Non-pigmented ciliary epithelial cell (primary cell): ENCODE measurements around the gene UGT1A8.
"Not testable (repeated sequence)": the region's sequence is repeated elsewhere in the genome, so short reads cannot be mapped to it uniquely, and the experiment has no call there.

Source experiments
- DNase-seq: peaks from one replicate; pipeline ENCODE4 v3.0.0-alpha.2; 2010; ENCODE audit warnings: low read depth

The UGT1A8 gene

DNA sequence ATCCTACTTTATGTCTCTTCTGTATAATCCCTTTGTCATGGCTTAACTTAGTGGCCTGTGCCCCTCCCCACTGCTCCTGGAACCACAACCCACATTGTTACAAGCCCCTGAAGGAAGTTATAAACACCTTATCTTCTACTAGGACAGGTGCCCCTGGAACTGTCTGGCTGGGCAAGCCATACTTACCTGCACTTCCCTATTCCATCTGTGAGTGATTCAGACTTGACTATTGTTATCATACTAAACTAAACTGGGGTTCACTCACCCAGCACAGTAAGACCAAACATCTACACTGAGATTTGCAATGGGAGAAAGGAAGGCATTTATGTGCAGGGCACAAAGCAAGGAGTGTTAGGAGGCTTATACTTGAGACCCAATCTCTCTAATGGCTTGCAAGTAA lies 71.6 kb downstream of the UGT1A8 start:
- no peak for DNase-seq

DNA sequence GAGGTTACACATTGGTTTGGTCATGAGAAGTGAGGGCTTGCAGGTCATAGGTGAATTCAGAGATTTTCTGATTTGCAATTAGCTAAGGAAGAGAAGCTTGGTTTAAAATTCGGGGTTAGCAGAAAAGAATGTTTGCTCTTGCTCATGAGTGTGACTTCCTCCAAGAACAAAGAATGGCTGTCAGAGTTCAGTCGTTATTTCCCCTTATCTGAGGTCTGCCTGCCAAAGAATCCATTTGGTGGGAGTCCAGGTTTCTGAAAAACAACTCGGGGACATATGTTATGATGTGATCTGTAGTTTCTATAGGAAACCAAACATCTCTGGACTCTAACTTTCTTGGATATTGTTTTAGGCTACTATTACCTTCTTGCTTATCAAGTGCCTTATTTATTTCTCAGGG lies 72.1 kb downstream of the UGT1A8 start:
- no peak for DNase-seq

DNA sequence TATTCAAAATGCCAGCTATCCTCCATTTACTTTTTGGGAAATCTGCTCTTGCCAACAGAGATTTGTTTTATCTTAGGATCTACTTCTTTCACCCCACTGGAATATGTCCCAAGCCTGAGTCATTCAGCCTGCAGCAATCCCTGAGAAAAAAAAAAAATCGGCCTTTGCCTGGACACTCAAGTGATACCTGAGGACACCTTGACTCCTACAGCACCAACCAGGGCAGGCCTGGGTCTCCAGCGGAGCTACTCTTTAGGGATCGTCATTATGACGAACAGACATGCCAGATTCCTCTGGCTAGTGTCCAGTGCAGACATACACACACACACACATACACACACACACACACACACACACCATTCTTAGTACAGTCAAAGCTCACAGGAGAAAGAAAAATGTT lies 73.0 kb downstream of the UGT1A8 start:
- no peak for DNase-seq

DNA sequence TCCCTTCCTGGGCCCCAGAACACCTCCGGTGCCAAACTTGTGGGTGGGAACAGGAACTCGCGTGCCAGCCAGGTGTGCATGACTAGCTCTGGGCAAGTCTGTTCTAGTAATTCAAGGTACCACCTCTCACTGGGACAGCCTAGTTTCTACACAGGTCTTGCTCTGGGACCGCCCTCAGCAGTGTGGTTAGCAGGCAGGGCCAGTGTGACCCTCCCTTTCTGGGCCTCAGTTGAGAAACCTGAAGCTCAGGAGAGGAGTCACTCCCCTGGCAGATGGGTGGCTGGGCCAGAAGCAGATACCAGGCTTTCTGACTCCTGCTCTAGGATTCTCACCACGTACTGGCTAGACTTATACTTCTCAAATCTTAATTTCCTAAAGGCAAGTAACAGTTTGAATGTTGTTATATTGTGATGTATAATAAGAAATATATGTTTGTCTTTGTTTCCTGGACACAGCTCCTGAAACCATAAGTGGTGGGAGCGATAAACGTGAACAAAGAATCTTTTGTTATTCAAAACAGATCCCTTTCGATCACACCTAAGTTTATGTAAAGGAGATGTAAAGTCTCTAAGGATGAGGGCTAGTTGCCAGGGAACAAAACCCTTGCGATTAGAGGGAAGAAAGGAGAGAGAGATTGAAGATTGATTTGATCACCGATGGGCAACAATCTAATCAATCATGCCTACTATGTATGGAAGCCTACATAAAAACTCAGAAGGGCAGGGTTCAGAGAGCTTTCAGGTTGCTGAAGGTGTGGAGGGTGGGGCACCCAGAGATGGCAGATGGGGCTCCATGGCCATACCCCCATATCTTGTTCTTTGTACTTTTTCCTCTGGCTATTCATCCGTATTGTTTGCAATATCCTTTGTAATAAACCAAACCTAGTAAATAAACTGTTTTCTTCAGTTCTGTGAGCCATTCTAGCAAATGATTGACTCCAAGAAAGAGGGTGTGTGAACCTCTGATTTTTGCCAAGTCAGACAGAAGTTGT lies 74.3 kb downstream of the UGT1A8 start:
- no peak for DNase-seq

DNA sequence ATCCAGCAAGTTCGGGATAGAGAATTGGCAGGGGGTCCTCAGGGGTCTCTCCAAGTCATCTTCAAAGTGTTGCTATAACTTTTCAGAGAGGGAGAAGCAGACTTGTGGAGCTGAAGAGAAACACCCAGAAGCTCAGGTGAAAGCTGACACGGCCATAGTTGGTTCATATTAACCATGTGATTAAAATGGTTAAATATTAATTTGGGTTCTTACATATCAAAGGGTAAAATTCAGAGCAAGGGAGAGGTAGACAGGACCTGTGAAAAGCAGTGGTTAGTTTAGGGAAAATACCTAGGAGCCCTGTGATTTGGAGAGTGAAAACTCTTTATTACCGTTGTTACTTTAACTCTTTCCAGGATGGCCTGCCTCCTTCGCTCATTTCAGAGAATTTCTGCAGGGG lies 75.2 kb downstream of the UGT1A8 start, which contains the start of gene UGT1A6:
Gene UGT1A6 (plus strand): TSS at position 243 of the 400 bp plus-strand sequence. CDS start 115 bp downstream, at position 358.
- DNase-seq = no peak

DNA sequence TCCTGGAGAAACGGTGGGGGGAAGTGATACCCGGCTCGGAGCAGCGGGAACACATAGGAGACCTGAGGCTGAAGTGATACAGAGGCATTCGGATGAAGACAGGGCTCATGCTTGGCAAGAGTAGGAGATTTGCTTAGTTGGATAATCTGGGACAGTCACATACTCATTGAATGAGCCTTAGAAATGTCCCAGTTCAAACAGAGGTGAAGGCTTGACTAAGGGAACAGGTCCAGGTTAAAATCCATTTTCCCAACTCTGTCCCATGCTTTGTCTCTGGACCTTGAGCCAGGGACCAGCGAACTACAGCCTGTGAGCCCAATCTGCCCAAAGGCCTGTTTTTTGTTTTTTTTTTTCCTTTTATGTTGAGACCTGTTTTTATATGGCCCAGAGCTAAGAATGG lies 76.5 kb downstream of the UGT1A8 start:
- no peak for DNase-seq

DNA sequence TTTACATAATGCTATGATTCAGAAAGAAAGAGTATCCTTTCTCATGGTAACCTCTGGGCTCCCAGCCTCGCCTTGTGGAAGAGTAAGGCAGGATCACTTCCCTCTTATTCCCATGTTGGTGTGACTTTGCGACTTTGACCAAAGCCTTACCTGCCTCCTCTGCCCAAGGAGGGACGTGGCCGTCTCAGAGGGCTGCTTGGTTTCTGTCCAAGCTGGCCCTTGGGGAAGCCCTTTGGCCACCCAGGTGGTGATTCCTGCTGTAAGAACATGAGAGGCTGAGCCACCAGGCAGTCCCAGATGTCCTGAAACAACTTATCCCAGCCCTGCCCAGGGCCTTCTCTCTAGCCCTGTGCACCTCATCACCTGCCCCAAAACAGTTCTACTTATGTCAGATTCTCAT lies 81.3 kb downstream of the UGT1A8 start:
- no peak for DNase-seq

DNA sequence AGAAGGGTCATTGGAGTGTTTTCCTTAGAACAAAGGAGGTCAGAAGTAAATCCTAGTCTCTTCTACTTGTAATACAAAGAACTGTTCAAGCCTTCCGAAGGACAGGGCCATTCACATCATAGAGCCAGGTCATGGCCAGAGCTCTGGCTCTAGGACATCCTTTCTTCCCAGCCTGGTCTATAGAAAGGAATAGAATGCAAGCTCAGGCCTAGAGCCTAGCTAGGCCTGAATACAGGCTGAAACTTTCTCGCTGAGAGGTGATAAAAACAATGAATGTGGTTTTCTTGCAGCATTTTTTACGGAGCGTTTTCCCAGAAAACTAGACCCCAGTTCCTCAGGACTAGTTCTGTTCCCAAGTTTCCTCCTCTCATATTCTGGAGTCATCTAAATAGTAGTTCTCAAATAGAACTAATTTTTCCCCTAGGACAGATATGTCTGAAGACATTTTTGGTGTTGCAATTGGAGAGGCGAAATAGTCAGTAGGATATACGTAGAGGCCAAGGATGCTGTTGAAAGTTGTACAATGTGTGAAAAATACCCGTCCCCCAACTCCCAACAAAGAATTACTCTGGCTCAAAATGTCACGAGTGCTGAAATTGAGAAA lies 82.1 kb downstream of the UGT1A8 start:
- no peak for DNase-seq

DNA sequence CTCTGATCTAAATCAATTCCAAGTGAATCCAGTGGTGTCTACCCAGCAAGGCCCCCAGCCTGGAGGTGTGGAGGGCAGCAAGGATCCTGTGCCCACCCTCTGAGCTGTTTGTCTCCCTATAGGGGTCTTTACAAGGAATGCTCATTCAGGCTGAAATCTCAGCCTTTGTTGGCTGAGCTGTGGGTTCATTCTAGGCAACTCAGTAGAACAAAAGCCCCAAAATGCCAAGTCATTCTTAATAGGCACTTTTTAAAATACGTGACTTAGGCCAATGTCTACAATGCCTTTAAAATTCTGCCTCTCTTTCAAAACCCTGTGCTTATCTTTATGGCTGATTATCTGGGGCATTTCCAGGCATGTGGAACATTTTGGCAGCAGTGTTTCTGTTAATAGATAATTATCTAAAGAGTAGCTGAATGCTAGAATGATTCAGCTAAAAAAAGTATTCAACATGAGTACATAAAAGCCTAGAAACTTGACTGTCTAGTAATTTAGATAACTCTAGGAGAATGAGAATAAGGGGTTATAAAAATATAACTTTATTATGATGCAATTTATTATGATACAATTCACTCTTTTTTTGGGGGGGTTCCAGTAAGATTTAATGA lies 82.7 kb downstream of the UGT1A8 start:
- DNase-seq = no peak

DNA sequence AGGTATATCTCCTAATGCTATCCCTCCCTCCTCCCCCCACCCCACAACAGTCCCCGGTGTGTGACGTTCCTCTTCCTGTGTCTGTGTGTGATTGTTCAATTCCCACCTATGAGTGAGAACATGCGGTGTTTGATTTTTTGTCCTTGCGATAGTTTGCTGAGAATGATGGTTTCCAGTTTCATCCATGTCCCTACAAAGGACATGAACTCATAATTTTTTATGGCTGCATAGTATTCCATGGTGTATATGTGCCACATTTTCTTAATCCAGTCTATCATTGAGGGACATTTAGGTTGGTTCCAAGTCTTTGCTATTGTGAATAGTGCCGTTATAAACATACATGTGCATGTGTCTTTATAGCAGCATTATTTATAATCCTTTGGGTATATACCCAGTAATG lies 83.4 kb downstream of the UGT1A8 start:
- DNase-seq = not testable (repeated sequence)

DNA sequence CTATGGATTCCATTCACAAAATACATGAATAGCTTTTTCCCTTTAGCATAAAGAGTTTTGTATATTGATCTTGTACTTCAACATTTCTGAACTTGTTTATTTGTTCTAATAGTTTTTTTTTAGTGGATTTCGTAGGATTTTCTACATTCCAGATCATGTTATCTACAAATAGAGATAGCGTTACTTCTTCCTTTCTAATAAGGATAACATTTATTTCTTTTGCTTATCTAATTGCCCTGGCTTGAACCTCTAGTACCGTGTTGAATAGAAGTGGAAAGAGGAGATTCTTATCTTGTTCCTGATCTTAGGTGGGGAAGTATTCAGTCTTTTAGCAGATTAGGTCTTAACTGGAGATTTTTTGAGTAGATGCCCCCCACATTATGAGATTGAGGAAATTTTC lies 84.8 kb downstream of the UGT1A8 start:
- DNase-seq = no peak

DNA sequence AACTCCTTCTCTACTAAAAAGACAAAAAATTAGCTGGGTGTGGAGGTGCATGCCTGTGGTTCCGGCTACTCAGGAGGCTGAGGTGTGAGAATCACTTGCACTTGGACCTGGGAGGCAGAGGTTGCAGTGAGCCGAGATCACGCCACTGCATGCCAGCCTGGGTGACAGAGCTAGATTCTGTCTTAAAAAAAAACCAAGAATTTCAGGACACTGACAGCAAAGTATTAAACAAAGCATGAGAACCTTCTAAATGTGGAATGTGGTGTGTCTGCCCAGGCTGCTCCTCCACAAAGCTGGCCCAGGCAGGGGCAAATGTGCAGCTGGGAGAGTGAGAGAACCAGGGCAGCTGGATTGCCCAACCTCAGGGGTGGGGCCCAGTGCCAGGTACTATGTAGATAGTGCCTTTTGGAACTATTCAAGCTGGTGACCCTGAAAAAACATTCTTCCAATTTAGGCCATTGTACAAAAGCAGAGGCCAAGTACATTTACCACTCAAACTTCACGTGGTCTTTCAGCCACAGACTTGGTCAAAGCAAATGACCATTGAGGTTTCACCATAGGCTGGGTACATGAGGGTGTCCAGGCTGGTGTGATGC lies 88.6 kb downstream of the UGT1A8 start:
- no peak for DNase-seq

DNA sequence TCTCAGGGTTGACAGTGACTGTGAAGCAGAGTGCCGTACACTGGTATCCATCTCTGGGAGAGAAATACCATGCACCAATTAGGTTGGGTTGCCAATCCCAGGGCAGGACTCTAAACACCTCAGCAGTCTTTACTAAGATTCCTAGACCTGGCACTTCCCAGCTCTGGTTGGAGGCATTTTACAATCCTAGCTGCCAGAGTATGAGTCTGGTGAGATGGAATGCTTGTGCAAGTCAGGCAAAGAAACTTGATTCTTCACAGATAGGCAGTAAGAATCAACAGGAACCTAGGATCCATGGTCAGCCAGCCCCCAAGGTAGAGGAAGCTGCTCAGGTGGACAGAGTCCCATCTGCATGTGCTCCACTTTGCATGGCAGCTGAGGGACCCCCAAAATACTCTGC lies 89.3 kb downstream of the UGT1A8 start:
- no peak for DNase-seq

DNA sequence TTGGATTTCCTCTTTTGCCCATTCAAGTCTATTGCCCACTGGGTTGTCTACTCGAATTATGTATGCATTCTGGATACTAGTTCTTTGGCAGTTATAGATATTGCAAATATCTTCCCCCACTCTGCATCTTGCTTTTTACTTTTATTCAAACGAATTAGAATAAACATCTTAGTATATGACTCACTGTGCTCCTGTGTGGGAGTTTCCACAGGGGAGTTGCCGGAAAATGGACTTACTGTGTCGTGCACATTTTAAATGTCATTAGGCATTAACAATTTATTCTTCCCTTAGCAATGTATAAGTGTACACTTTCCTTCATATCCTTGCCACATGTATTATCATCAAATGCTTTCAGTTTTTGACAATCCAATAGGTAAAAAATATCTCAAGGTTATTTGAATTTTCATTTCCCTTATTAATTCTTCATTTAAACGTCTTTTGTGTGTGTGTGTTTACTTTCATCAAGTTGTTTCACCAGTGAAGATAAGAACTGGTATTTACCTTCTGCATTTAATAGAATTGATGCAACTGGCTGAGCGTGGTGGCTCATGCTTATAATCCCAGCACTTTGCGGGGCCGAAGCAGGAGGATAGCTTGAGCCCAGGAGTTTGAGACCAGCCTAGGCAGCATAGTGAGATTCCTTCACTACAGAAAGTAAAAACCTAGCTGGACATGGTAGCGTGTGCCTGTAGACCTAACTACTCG lies 90.7 kb downstream of the UGT1A8 start:
- DNase-seq = no peak

DNA sequence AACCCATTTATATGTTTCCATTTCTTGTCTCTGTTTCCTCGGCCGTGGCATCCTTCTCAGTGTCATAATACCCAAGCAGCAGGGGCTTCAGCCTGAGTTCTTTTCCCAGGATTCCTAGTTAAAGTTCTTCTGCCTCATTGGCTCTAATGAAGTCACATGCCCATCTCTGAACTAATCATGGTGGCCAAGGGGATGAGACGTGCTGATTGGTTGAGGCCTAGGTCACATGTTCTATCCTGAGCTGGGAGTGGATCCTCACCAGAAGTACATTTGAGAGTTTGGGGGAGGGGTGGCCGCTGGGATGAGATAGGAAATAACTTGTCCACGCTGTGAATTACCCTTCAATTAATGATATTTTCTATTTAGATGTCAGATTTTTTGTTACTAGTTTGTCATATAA lies 91.5 kb downstream of the UGT1A8 start:
- DNase-seq = no peak

DNA sequence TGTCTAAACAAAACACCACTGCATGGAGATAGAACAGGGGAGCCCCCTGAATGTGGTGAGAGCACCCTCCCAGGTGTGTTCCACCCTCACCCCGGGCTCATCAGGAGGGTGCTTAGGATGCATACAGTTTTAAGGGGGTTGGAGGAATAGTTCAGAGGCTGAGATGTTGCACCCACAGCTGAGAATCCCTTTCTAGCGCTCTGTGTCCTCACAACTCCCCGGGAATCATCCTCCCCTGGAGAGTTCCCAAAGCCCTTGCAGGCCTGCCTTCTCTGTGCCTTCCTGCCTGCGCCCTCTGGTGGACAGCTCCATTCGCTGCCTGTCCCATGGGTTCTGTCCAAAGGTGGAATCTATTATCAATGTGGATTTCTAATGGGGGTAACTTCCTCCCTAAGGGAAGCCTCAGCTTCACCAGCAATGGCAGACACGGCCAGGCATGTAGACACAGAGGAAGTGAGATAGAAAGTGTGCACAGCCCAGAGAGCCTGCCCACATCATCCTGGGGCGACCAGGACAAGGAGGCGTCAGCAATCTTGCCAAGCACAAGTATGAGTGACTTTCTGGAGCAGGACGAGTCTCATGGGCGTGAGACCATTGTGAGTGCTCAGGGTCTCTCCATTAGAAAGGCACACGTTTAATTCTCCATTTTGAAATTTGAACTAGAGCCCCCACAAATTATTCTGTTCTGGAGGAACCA lies 94.0 kb downstream of the UGT1A8 start:
- DNase-seq = no peak

DNA sequence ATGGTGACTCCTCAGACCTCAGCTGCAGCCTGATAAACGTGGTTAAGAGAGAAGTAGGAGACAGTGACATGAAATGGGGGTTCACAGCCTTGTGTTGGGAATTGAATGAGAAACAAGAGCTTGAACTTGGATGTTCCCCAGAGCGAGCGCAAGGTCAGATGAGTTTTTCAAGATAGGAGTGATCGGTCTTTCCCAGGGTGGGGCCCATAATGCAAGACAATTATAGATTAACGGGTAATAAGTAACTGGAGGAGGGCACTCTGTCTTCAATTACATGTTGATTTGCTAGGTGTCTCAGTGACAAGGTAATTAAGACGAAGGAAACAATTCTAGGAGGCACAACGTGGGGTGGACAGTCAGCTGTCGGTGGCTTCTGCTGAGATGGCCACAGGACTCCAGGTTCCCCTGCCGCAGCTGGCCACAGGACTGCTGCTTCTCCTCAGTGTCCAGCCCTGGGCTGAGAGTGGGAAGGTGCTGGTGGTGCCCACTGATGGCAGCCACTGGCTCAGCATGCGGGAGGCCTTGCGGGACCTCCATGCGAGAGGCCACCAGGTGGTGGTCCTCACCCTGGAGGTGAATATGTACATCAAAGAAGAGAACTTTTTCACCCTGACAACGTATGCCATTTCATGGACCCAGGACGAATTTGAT lies 95.3 kb downstream of the UGT1A8 start, which contains the start of gene UGT1A5:
Gene UGT1A5 (plus strand): TSS at position 297 of the 651 bp plus-strand sequence. CDS start 85 bp downstream, at position 382.
- no peak for DNase-seq

DNA sequence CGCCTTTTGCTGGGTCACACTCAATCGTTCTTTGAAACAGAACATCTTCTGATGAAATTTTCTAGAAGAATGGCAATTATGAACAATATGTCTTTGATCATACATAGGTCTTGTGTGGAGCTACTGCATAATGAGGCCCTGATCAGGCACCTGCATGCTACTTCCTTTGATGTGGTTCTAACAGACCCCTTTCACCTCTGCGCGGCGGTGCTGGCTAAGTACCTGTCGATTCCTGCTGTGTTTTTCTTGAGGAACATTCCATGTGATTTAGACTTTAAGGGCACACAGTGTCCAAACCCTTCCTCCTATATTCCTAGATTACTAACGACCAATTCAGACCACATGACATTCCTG lies 95.8 kb downstream of the UGT1A8 start:
- DNase-seq = no peak

DNA sequence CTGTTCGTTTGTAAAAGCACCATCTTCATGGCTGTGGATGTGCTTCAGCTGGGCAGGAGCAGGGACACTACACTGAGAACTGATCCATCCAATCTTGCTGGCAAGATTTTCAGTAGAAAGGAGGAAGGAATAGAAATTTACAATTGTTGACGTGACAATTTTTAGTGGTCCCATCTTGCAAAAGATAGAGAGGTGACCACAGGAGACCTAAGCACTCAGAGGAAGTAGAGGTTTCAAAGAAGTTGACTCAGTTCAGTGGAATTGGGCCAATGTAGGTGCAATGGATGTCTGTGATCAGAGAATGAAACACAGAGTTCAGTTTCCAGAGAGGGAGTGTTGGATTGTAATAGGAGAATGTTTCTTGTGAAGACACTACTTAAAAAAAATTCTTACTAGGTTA lies 96.7 kb downstream of the UGT1A8 start:
- DNase-seq = no peak

DNA sequence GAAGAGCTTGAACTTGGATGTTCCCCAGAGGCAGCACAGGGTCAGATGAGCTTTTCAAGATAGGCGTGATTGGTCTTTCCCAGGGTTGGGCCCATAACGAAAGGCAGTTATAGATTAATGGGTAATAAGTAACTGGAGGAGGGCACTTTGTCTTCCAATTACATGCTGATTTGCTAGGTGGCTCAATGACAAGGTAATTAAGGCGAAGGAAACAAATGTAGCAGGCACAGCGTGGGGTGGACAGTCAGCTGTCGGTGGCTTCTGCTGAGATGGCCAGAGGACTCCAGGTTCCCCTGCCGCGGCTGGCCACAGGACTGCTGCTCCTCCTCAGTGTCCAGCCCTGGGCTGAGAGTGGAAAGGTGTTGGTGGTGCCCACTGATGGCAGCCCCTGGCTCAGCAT lies 101.1 kb downstream of the UGT1A8 start, which contains the start of gene UGT1A4:
Gene UGT1A4 (plus strand): TSS at position 185 of the 400 bp plus-strand sequence. CDS start 85 bp downstream, at position 270.
- DNase-seq = no peak
